SK-N-SH treated with all-trans-retinoic acid at 6 μM for 48 hours (cell line): Measurements from ENCODE around the gene PPP2R5D.

Source experiments
- PATZ1 ChIP-seq: fragments of 250-450 bp; sonication (Bioruptor Pico); IDR thresholded peaks from 2 replicates; pipeline ENCODE4 v1.8.0; 2020; ENCODE audit warnings: mild to moderate bottlenecking, moderate library complexity, borderline replicate concordance
- TSHZ2 ChIP-seq: fragments of 250-450 bp; sonication (Bioruptor Pico); IDR thresholded peaks from 2 replicates; pipeline ENCODE4 v1.5.0; 2020; ENCODE audit warnings: mild to moderate bottlenecking, moderate library complexity

GRCh38 chr6:43060034-43060754 is 75.8 kb downstream of the PPP2R5D start:
- TF ChIP-seq TSHZ2 (CRISPR knock-in tag) = no peak
- no peak for TF ChIP-seq PATZ1 (CRISPR knock-in tag)
